NCI-H446 treated with DMSO at 0.1 percent for 48 hours (cell line): Measurements from ENCODE around the gene ADPRS.

Source experiments
- DNase-seq: peaks from one replicate; lab custom pipeline; 2025; lab: John Stamatoyannopoulos, UW

Gene ADPRS

DNA sequence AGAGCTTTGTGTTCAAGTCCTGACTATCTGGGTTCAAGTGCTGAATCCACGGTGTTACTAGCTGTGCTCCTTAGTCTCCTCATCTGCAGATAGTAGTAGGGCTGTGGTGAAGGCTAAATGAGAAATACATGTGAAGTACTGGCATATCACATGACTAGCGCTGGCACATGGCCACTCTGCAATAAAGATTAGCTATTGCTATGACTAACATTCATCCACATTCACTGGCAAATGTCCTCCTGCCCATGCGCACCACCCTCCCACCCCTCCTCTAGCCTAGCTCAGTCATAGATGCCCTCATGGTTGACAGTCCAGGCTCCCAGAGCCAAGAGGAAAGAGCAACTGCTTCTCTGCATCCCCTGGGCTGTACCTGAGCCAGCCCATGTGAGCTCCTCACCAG is 44.8 kb downstream of the ADPRS start:
- DNase-seq = peak; percentile 81

DNA sequence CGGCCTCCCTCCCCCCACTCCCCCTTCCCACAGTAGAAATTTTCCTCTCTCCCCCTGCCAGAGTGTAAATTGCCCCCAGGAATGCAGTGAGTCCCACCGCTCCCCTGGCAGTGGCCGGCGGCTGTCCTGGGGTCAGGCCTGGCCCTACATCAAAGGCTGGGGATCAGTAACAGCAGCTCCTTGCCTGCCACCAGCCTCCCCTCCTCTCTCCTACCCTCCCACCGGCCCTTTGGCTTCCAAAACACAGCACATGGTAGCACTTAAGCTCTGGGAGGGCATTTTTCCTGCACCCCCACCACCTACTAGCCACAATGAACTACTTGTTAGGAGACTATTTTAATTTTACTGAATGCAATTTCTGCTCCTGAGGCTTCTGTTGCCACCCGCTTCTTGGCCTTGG is 45.3 kb downstream of the ADPRS start:
- no peak for DNase-seq

DNA sequence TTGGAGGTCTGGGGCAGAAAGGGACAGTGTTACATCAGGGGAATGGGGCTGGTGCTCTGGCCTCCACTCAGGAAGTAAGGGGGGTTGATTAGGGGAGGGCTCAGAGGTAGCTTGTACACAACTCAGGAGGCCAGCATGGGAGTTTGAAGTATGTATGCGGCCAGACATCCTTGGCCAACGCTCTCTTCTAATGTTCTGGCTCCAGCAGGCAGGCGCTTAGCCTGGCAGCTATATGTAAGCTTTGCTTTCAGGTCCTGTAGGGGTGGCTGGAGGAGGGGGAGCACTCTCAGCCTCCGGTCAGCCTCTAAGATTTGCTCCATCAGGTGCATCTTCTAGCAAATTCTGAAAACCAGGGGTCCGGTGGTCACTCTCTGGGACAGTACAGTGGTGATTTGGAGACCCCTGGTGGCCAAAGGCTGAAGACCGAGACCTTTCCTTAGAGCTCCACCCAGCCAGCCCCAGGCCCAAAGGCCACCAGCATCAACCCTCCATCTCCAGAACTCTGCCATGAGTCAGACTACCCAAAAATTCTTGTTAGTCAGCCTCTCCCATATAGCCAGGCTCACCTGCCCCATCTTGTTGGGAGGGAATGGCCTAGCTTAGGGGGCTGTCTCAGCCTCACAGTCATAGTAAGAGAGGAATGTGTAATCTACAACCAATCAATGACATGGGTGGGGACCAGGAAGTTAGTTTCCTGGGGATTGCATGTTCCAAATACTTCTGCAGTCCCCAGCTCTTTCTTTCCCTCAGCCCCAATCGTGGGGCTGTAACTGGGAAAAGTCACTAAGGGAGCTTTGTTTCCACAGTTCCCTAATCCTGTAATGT is 46.0 kb downstream of the ADPRS start:
- DNase-seq = no peak

DNA sequence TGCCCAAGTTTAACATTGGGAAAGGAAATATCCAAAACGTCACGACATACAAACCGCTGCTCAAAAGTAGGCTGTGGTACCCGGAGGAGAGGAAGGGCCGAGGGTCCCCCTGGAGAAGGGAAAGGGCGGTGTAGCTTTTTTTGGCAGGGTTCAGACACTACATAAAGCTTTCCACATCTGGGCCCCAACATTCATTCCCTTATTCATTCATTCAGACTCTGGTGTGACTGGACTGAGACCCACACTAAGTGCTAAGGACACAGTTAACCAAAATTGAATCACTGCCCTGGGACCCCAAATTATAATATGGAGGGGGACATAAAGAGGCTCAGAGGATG is 46.6 kb downstream of the ADPRS start:
- no peak for DNase-seq

DNA sequence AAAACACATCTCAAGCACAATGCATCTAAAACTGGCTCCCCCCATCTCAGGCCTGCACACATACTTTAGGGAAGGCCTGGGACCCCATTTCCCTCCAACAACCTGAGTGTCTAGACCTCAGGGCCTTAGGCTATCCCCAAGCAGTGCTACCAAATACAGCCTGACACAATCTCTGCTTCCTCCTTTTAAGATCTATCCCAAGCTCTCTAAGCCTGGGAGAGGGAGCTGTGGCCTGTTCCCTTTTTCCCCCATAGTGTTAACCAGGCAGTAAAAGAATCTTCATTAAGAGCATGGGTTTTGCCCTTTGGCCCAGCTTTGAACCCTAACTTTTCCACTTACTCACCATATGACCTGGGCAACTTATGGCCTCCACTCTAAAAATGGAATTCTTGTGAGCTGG is 47.1 kb downstream of the ADPRS start:
- DNase-seq = no peak

DNA sequence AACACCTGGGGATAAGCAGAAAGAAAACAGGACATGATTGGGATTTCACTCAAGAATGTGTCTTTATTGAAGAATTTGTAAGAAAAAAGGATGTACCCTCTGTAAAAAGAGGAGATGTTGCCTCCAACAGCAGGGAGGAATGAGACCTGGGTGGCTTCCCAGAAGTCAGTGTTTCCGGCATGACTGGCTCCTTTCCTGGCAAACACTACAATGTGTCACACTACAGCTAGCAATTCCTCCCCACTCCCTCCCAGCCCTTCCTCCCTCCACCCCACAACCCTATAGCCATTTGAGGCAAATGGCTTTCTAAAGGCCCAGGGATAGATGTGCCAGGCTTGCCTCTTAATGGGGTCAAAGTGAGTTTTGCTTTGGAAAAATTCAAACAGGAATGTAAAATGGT is 47.8 kb downstream of the ADPRS start:
- peak; percentile 84 for DNase-seq

DNA sequence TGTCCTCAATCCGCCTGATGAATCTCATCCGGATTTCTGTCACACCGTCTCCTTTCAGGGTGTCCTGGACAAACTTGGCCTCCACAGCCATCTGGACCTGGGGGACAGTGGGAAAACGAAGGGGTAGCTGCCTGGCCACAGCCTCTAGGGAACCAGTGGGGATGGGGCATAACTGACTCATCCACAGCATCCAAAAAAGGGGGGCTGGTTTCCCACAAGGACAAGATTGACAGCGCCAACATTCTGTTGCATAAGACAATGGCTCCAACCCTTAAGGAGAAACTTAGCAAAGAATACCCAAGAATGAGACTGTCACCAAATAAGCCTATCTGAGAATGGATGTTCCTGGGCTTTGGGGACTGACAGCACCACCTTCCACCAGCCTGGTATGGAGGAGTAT is 48.5 kb downstream of the ADPRS start:
- DNase-seq = no peak

DNA sequence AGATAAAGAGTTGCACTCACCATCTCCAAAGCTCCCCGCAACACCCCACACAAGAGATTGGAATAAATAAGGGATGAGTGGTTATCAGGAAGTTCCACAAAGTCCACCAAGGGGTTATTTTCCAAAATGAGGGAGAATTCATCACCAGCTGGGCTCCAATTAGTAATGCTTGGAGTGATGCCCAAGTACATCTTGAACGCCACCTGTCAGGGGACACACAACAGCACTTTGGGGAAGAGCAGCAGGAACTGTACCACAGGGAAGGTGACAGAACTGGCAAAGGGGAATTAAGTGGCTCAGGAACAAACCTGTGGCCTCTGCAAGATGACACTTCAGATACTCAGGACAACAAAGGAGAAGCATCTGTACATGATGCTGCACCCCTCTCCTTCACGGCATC is 49.1 kb downstream of the ADPRS start:
- peak; percentile 81 for DNase-seq

DNA sequence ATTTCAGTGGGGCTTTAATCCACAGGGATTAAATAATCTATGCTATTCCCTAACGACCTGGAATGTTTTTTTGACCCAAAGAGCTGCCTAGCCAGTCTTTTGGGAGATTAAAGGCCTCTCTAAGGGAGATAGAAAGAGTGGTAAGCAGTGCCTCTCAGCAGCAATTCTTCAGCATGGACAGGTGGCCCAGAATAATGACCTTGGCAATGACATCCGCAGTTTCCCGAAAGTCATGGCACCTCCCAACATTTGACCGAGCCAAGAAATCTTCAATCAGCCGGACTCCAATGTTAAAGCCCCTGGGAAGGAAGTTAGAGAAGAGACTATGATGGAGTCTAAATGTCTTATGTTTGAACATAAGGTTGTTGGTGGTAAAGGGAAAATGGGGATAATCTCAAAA is 50.8 kb downstream of the ADPRS start:
- peak; percentile 58 for DNase-seq

DNA sequence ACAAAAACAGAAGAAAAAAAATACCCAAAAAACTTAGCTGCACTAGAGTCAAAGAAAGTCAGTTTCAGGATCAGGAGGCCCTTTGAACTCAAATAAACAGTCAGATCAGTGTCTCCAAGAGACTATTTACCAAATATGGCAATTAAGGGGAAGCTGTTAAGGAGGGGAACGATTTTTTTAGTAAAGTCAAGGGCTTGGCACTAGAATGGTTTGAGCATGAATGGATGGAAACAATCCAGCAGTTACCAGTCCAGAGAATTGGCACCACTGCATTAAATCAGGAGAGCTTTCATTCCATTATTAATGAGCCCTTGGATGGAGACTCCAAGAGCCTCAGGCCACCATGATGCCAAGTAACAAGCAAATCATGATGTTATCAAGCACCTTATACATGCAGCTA is 53.4 kb downstream of the ADPRS start:
- DNase-seq = peak; percentile 99

DNA sequence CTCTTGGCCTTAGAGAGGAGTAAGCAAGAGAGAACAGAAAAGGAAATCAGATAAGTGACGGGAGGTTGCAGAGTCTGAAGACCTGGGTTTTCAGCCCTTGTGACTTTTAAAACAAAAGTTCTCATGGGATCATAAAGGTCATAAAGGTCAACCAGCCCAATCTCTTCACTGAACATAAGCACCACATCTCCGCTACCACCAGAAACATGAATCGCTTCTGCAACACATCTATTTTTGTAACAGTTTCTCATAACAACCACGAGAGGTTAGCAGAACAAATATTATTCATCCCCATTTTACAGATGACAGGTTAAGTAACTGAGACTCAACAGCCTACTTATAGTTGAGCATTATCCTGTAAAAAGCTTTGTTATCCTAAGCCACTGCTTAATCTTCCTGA is 54.7 kb downstream of the ADPRS start:
- DNase-seq = no peak
